Endothelial cell (in vitro differentiated cells): ENCODE results near the gene COL12A1. TPM values are rescaled to one million over a fixed set of nuclear protein-coding genes. Genes with fewer than 3 reads are reported as not detected.

Source experiments
- DNase-seq: peaks from one replicate; pipeline ENCODE4 v3.0.0; 2021; ENCODE audit warnings: low spot score
- H3K27ac Mint-ChIP-seq: one replicate; pipeline ENCODE4 v1.8.0; 2021; ENCODE audit warnings: mixed read lengths, inconsistent platforms; ENCODE audit not compliant: unreplicated experiment
- H3K27me3 Mint-ChIP-seq: one replicate; pipeline ENCODE4 v1.8.0; 2021; ENCODE audit warnings: mild to moderate bottlenecking, moderate library complexity, mixed read lengths, inconsistent platforms; ENCODE audit not compliant: unreplicated experiment
- H3K36me3 Mint-ChIP-seq: one replicate; pipeline ENCODE4 v1.8.0; 2021; ENCODE audit warnings: mild to moderate bottlenecking, low read depth, mixed read lengths, inconsistent platforms; ENCODE audit not compliant: unreplicated experiment
- H3K4me1 Mint-ChIP-seq: one replicate; pipeline ENCODE4 v1.8.0; 2021; ENCODE audit warnings: mild to moderate bottlenecking, mixed read lengths, inconsistent platforms; ENCODE audit not compliant: unreplicated experiment
- H3K4me3 Mint-ChIP-seq: one replicate; pipeline ENCODE4 v1.8.0; 2021; ENCODE audit warnings: mild to moderate bottlenecking, mixed read lengths, inconsistent platforms; ENCODE audit not compliant: unreplicated experiment
- H3K9me3 Mint-ChIP-seq: one replicate; pipeline ENCODE4 v1.8.0; 2021; ENCODE audit warnings: mixed read lengths, inconsistent platforms; ENCODE audit not compliant: unreplicated experiment
- total RNA-seq: library from RNA; stranded (reverse); fragmentation: NEBNext Ultra II Directional; extraction: Animal tissue kit (Norgen Biotek cat#: 25700); gene quantifications from one replicate; pipeline ENCODE4 v1.2.1, GENCODE V29; 2021; ENCODE audit not compliant: unreplicated experiment
- TF ChIP-seq, protein P1 (sequence below): fragments of 200-600 bp; sonication (generic); IDR thresholded peaks from one replicate; pipeline ENCODE4 v1.5.0; 2021; ENCODE audit warnings: antibody characterized with exemption; ENCODE audit not compliant: unreplicated experiment

The COL12A1 gene
- total RNA-seq, 1 donor from 2014 or later = 6.3 TPM

DNA sequence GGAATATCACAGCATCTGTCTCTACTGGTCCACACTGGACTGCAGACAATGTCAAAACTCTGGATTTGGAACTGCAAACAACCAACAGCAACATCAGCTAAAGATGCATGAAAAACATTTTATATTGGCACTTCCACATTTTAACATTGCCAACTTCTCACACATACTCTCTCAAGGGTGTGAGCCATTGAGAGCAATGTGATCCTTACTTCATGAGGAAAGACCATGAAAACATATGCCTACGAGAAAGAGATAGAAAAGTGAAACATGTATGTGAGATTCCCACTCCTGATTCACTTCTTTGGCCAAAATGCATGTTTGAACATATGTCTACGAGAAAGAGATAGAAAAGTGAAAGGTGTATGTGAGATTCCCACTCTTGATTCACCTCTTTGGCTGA, 99.4 kb downstream of the COL12A1 start:
- no peaks in the 10 kb centered on the region for H3K36me3 Mint-ChIP-seq
- H3K4me1 Mint-ChIP-seq = no peaks in the 10 kb centered on the region
- H3K27me3 Mint-ChIP-seq = no peaks in the 10 kb centered on the region
- no peak for DNase-seq
- no peak overlapping the region for H3K4me3 Mint-ChIP-seq
- no peaks in the 10 kb centered on the region for H3K9me3 Mint-ChIP-seq
- no peak overlapping the region for H3K27ac Mint-ChIP-seq
- TF ChIP-seq, protein P1, sequence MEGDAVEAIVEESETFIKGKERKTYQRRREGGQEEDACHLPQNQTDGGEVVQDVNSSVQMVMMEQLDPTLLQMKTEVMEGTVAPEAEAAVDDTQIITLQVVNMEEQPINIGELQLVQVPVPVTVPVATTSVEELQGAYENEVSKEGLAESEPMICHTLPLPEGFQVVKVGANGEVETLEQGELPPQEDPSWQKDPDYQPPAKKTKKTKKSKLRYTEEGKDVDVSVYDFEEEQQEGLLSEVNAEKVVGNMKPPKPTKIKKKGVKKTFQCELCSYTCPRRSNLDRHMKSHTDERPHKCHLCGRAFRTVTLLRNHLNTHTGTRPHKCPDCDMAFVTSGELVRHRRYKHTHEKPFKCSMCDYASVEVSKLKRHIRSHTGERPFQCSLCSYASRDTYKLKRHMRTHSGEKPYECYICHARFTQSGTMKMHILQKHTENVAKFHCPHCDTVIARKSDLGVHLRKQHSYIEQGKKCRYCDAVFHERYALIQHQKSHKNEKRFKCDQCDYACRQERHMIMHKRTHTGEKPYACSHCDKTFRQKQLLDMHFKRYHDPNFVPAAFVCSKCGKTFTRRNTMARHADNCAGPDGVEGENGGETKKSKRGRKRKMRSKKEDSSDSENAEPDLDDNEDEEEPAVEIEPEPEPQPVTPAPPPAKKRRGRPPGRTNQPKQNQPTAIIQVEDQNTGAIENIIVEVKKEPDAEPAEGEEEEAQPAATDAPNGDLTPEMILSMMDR = no peak

DNA sequence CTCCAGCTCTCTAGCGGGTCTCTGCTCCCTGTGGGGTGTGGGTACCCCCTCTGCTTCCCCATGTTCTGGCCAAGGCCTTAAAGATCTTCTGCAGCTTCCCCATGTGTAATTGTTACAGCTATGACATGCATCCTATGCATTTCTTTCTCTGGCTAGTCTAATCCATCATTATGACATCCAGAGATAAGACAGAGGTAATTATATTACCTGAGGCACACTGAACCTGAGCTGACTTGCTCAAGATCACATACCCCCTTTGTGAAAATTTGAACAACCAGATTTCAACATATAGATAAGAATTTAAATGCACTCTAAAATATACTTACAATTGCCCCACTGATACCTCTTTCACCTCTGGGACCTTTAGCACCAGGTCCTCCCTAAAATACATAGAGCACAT, 102.4 kb downstream of the COL12A1 start:
- no peaks in the 10 kb centered on the region for H3K9me3 Mint-ChIP-seq
- no peaks in the 10 kb centered on the region for H3K36me3 Mint-ChIP-seq
- H3K27ac Mint-ChIP-seq = no peak overlapping the region
- no peaks in the 10 kb centered on the region for H3K27me3 Mint-ChIP-seq
- TF ChIP-seq, protein P1 = no peak
- DNase-seq = no peak
- H3K4me1 Mint-ChIP-seq = no peaks in the 10 kb centered on the region
- no peak overlapping the region for H3K4me3 Mint-ChIP-seq

DNA sequence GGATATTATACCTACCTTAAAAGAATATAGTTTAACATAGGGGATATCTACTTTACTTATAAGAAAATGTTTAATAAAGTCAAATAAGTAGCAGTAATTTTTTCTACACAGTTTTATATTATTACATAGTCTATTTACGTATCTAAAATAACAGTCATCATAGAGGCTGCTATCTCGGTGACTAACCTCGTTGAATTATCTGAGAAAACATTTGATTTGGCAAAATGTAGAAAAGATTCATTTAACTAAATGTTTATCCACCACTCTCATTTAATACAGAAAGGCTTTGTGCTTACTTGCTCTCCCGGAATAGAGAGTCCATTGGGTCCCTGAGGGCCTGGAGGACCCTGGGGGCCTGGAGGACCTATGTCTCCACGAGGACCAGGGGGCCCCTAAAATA, 103.6 kb downstream of the COL12A1 start:
- no peaks in the 10 kb centered on the region for H3K9me3 Mint-ChIP-seq
- no peaks in the 10 kb centered on the region for H3K36me3 Mint-ChIP-seq
- no peak for DNase-seq
- no peak overlapping the region for H3K4me3 Mint-ChIP-seq
- no peak overlapping the region for H3K27ac Mint-ChIP-seq
- no peaks in the 10 kb centered on the region for H3K27me3 Mint-ChIP-seq
- TF ChIP-seq, protein P1 = no peak
- peaks cover 2% of the 10 kb centered on the region for H3K4me1 Mint-ChIP-seq

DNA sequence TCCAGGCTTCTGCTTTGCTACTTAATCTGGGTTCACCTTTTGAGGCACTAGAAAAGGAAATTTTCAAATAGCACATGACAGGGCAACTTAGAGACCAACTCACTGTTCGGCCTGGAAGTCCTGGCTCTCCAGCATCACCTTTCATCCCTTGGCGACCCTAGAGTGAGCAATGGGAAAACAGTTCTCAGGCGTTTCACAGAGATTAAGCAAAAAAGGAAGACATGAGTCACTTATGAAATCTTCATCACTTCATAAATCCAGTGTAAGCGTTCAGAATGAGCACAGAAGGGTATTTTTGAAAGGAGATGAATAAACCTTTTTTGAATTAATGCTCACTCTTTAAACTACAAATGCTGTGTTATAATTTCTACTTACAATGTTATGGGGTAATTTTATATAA, 104.0 kb downstream of the COL12A1 start:
- H3K4me3 Mint-ChIP-seq = no peak overlapping the region
- H3K9me3 Mint-ChIP-seq = no peaks in the 10 kb centered on the region
- TF ChIP-seq, protein P1 = no peak
- no peak overlapping the region for H3K27ac Mint-ChIP-seq
- H3K4me1 Mint-ChIP-seq = peaks cover 2% of the 10 kb centered on the region
- H3K36me3 Mint-ChIP-seq = no peaks in the 10 kb centered on the region
- no peaks in the 10 kb centered on the region for H3K27me3 Mint-ChIP-seq
- DNase-seq = no peak

DNA sequence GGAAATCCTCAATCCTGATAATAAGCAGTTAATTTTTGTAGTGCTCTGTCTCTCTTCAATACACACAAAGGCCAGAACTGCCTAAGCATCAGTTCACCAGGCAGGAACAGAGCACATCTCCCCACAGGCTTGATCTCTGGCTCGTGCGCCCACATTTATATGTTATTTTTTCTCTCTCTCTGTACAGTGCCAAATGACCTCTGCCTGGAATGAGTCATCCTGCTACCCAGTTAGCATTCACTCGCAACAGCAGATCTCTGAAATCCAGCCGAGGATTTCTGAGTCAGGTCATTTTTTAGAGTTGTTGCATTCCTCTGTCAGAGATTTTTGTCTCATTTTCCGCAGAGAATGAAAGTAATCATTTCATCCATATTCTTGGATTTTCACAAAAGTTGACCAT, 107.1 kb downstream of the COL12A1 start:
- no peaks in the 10 kb centered on the region for H3K9me3 Mint-ChIP-seq
- peaks cover 2% of the 10 kb centered on the region for H3K4me1 Mint-ChIP-seq
- H3K27me3 Mint-ChIP-seq = no peaks in the 10 kb centered on the region
- H3K4me3 Mint-ChIP-seq = no peak overlapping the region
- DNase-seq = no peak
- no peaks in the 10 kb centered on the region for H3K36me3 Mint-ChIP-seq
- TF ChIP-seq, protein P1 = no peak
- no peak overlapping the region for H3K27ac Mint-ChIP-seq
